Breast epithelium (tissue), 3 donors: ENCODE data around the gene CRIM1.

Source experiments
- CTCF ChIP-seq, 3 donors: fragments of 450-650 bp; IDR thresholded peaks; one replicate each; pipeline ENCODE4 v1.5.1; 2016 to 2017; ENCODE audit warnings: antibody characterized with exemption in 3 of 3, mild to moderate bottlenecking in 3 of 3, moderate library complexity in 3 of 3
- POLR2A ChIP-seq: fragments of 450-650 bp; IDR thresholded peaks from one replicate; pipeline ENCODE4 v1.6.1; 2016; ENCODE audit warnings: antibody characterized with exemption, mild to moderate bottlenecking, moderate library complexity
- POLR2AphosphoS5 ChIP-seq, 3 donors: sonication (generic); formaldehyde crosslinking; IDR thresholded peaks; one replicate each; pipeline ENCODE4 v1.6.1; 2017; ENCODE audit warnings: antibody characterized with exemption in 3 of 3

DNA sequence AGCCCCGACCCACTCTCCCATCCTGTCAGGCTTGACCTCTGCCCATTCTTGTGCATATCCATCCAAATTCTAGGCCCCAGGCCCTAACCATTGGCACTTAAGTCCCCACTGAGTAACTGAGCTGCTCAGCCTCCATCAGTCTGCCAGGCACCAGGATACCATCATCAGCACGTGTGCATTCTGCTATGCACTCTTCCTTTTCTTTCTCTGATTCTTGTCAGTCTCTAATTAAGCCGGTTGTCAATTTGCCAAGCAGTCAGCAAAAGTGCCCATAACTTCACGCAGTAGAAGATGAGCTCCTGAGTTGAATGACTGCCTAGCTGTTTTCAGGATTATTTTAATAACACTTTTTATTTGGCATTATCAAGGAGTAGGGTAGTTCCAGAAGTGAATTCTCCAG lies 135.2 kb downstream of the CRIM1 start:
- TF ChIP-seq CTCF (IDR thresholded peaks at IDR 0.05), result no peak
- TF ChIP-seq POLR2A, result no peak
- TF ChIP-seq POLR2AphosphoS5 (IDR thresholded peaks at IDR 0.05), result no peak
